HG03342 (cell line): ENCODE results near the gene CCDC152.

Source experiments
- ATAC-seq: cut with Tn5 transposase; IDR thresholded peaks from one replicate; pipeline ENCODE4 v1.9.1; 2021; ENCODE audit warnings: mild to moderate bottlenecking, moderate library complexity; ENCODE audit not compliant: unreplicated experiment

The CCDC152 gene

DNA sequence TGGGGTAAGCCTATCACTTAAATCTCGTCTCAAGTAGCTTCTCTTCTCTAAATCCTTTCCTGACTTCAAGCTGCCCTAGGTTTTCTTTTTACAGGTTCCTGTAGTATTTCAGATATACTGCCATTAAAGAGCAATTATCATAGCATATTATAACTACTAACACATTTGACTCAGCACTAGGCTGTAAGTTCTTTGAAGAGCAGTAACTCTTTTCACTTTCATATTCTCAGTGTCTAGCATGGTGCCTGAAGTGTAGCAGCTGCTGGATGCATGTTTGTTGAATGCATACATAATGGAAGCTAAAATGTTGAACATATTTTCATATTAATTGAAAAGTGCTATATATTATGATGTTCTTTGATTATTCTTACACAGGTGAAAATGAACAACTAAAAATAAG, 22.5 kb downstream of the CCDC152 start:
- peak; percentile 53 for ATAC-seq

GRCh38 chr5:42781584-42781983, 25.0 kb downstream of the CCDC152 start:
- ATAC-seq, result no peak

DNA sequence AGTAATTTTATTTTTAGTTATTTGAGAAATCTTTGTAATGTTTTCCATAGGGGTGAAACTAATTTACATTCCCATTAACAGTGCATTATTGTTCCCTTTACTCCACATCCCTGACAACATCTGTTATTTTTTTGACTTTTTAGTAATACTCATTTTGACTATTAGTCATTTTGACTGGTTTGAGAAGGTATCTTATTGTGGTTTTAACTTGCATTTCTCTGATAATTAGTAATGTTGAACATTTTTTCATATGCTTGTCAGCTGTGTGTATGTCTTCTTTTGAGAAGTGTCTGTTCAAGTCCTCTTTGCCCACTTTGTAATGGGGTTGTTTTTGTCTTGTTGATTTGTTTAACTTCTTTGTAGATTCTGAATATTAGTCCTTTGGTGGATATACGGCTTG, 27.5 kb downstream of the CCDC152 start:
- no peak for ATAC-seq

GRCh38 chr5:42785756-42786155, 29.1 kb downstream of the CCDC152 start:
- no peak for ATAC-seq

DNA sequence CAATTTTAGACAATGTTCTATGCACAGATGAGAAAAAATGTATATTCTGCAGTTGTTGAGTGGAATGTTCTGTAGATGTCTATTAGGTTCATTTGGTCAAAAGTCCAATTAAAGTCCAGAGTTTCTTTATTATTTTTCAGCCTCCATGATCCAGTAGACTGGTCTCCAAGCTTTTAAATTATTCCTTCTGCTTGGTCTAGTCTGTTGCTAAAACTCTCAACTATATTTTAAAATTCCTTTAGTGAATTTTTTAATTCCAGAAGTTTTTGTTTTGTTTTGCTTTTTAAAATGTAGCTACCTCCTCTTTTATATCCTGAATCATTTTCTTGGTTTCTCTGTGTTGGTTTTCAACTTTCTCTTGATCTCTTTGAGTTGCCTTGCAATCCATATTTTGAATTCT, 30.5 kb downstream of the CCDC152 start:
- ATAC-seq, result no peak

GRCh38 chr5:42787845-42788244, 31.2 kb downstream of the CCDC152 start:
- ATAC-seq, result no peak

GRCh38 chr5:42791151-42791550, 34.5 kb downstream of the CCDC152 start:
- no peak for ATAC-seq

- no peak for ATAC-seq
Measured at GRCh38 chr5:42798284-42799240, 41.9 kb downstream of the CCDC152 start.

- ATAC-seq, result no peak
Measured at GRCh38 chr5:42799241-42799608, 42.6 kb downstream of the CCDC152 start.

GRCh38 chr5:42799668-42800114, 43.1 kb downstream of the CCDC152 start:
- ATAC-seq, result no peak

- ATAC-seq, result no peak
Measured at GRCh38 chr5:42800748-42801330, 44.2 kb downstream of the CCDC152 start.

DNA sequence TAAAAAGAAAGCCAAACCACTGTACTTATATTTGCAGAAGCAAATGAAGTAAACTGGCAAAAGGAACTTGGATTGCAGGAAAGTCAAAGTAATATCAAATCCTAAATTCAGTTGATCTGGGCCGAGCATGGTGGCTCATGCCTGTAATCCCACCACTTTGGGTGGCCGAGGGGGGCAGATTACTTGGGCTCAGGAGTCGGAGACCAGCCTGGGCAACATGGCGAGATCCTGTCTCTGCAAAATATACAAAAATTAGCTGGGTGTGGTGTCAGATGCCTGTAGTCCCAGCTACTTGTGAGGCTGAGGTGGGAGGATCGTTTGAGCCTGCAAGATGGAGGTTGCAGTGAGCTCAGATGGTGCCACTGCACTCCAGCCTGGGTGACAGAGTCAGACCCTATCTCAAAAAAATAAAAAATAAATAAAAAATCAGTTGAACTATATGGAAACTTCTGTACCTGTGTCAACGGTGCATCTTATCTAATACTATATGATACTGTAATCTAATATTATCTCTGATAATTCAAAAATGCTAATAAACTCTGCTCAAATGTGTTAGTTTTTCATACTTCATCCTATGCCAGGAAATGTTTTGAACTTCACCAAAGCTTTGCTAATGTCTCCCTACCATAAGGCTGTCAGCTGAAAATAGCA, 45.0 kb downstream of the CCDC152 start:
- no peak for ATAC-seq

GRCh38 chr5:42804717-42805339, 48.2 kb downstream of the CCDC152 start:
- no peak for ATAC-seq

GRCh38 chr5:42806004-42806700, 49.5 kb downstream of the CCDC152 start:
- ATAC-seq, result no peak

- no peak for ATAC-seq
Measured at GRCh38 chr5:42806701-42807262, 50.2 kb downstream of the CCDC152 start.

DNA sequence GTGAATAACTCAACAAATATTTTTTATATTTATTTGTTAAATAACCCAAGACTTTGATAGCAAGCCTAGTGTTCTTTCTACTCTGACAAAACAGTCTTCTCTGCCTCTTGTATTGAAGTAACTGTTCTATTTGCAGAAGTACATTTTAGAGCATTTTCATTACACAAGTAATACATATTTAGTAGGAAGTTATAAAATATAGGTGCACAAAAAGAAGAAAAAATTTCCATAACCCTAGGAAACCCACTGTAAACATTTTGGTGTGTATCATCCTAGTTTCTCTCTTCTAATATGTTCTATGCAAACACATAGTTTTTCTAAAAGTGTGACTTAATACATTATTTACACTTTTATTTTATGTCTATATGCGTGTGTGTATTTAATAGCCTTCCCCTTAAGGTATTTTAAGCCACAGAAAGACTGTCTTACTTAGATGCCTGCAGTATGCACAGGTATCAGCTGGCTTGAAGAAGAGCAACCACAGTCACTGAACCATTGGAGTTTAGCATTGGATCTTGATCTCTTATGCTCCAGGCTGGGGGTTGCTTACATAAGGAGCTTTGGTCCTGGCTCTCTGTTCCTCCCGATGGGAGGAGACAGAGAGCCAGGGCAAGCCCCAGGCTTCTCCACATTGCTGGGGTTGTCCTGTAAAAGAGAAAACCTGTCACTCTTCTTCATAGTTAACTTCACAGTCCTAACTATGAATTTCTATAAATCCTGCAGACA, 51.3 kb downstream of the CCDC152 start:
- no peak for ATAC-seq

GRCh38 chr5:42808888-42809611, 52.4 kb downstream of the CCDC152 start:
- ATAC-seq, result no peak

- ATAC-seq, result no peak
Measured at GRCh38 chr5:42810834-42811590, 54.4 kb downstream of the CCDC152 start.
